ENCODE measurements around the gene FARP1.
A peak's percentile ranks its signal among the peaks of the same experiment; 100 is the strongest.

Gene FARP1

DNA sequence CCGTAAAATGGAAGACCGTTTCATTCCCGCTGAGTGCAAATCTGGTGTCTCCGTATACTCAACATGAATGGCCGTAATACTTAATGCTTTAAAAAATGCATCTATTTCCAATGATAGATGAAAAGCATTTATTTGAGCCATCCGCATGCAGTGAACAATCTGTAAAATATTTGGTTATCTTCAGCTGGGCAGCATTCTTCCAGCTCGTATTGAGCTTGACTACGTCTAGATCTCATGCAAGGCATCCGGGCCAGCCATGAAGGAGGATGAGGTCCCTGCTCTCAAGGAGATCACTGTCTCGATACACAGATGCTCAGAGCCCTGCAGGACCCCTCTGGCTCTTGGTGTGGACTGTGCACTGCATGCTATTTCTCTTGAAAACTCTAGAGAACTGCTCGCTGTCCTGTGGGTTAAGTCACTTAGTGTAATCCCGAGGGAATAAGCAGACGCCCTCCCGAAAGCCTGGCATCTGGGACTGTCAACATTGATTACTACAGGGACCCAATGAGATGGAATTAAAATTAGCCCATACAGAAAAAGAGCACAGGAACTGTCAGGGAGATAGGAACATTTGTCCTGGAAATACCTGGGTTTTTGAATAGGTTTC lies 146.5 kb downstream of the FARP1 start:
- WGBS (ENCODE audit: extremely low coverage, insufficient coverage, insufficient read length): no CpG with 5 or more reads among the region's 14 CpGs
- H3K27me3 ChIP-seq (ENCODE audit: insufficient read depth, low read length): no peaks in the 10 kb centered on the region

DNA sequence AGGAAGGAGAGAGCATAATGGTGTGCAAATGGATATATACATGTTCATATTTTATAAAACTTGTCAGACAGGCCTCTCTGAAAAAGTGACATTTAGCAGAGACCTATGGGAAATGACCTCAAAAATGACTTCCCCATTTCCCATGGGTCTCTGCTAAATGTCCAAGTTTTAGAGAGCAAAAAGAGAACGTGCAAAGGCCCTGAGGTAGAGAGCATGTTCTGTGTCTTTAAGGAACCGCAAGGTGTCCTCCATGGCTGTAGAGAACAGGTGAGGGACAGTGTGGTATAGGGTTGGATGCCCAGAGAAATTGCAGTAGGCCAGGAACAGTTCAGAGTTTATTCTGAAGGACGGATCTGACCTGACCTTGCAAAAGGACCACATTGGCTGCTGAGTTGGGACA lies 147.4 kb downstream of the FARP1 start:
- H4K8ac ChIP-seq (ENCODE audit: low read depth, low read length): no peak overlapping the region
- no peak overlapping the region for H2BK12ac ChIP-seq (ENCODE audit: low read length)
- H3K4me1 ChIP-seq (ENCODE audit: control insufficient read depth in 1 of 2, insufficient read depth in 2 of 2, low read length in 2 of 2): peaks cover 7 to 9% of the 10 kb centered on the region in 2 experiments
- no peak overlapping the region for H2BK120ac ChIP-seq (ENCODE audit: insufficient read depth, low read length, poor library complexity)
- no peaks in the 10 kb centered on the region for H3K27me3 ChIP-seq (ENCODE audit: insufficient read depth, low read length)
- peak overlapping the region; percentile 39 for H3K18ac ChIP-seq (ENCODE audit: low read length)
- no peak overlapping the region for H3K23ac ChIP-seq (ENCODE audit: low read length)
- no peak overlapping the region for H2AFZ ChIP-seq (ENCODE audit: insufficient read depth, low read length, poor library complexity)
- no peak overlapping the region for H3K14ac ChIP-seq (ENCODE audit: low read length)
- no peak overlapping the region for H4K12ac ChIP-seq (ENCODE audit: low read depth, low read length)
- H4K91ac ChIP-seq (ENCODE audit: low read depth, low read length): no peak overlapping the region
- peaks cover 7% of the 10 kb centered on the region for H3K79me1 ChIP-seq (ENCODE audit: low read length)
- no CpG with 5 or more reads among the region's 3 CpGs for WGBS (ENCODE audit: extremely low coverage, insufficient coverage, insufficient read length)
- no peak overlapping the region for H3K4me3 ChIP-seq (ENCODE audit: low read depth, low read length)
- no peak overlapping the region for H2AK5ac ChIP-seq (ENCODE audit: low read length)
- peaks cover 0 to 2% of the 10 kb centered on the region in 2 experiments for H3K36me3 ChIP-seq (ENCODE audit: control insufficient read depth in 1 of 2, insufficient read depth in 2 of 2, low read length in 2 of 2)
- no peak overlapping the region for H3K4ac ChIP-seq (ENCODE audit: low read depth, low read length)
- no peak overlapping the region for H3K9ac ChIP-seq (ENCODE audit: low read length)
- no peak overlapping the region for H2BK5ac ChIP-seq (ENCODE audit: low read depth, low read length, poor library complexity)
- peaks cover 2% of the 10 kb centered on the region for H3K79me2 ChIP-seq (ENCODE audit: control insufficient read depth, insufficient read depth, low read length, poor library complexity)
- no peak for DNase-seq
- no peak overlapping the region for H3K27ac ChIP-seq (ENCODE audit: low read depth, low read length)
- no peaks in the 10 kb centered on the region for H3K9me3 ChIP-seq (ENCODE audit: insufficient read depth, low read depth, low read length)
- H3K4me2 ChIP-seq (ENCODE audit: low read length): no peak overlapping the region

More for the DNA sequence above, 146.5 kb downstream of the FARP1 start:
- Histone ChIP-seq H3K79me2 (ENCODE audit: control insufficient read depth, insufficient read depth, low read length, poor library complexity) (peaks cover 2% of the 10 kb centered on the region), H4K8ac (ENCODE audit: low read depth, low read length) (no peak overlapping the region), H4K91ac (ENCODE audit: low read depth, low read length) (no peak overlapping the region), H3K4me2 (ENCODE audit: low read length) (no peak overlapping the region), H3K23ac (ENCODE audit: low read length) (no peak overlapping the region), H2BK12ac (ENCODE audit: low read length) (no peak overlapping the region), H3K9me3 (ENCODE audit: insufficient read depth, low read depth, low read length) (no peaks in the 10 kb centered on the region), H2AK5ac (ENCODE audit: low read length) (no peak overlapping the region), H3K79me1 (ENCODE audit: low read length) (peaks cover 7% of the 10 kb centered on the region), H3K4me3 (ENCODE audit: low read depth, low read length) (no peak overlapping the region), H3K14ac (ENCODE audit: low read length) (no peak overlapping the region), H3K4ac (ENCODE audit: low read depth, low read length) (no peak overlapping the region), H3K9ac (ENCODE audit: low read length) (no peak overlapping the region), H3K27ac (ENCODE audit: low read depth, low read length) (no peak overlapping the region), H3K18ac (ENCODE audit: low read length) (no peak overlapping the region), H2BK5ac (ENCODE audit: low read depth, low read length, poor library complexity) (no peak overlapping the region), H2AFZ (ENCODE audit: insufficient read depth, low read length, poor library complexity) (no peak overlapping the region), H4K12ac (ENCODE audit: low read depth, low read length) (no peak overlapping the region), H3K4me1 (ENCODE audit: control insufficient read depth in 1 of 2, insufficient read depth in 2 of 2, low read length in 2 of 2) (peaks cover 10 to 12% of the 10 kb centered on the region in 2 experiments), H2BK120ac (ENCODE audit: insufficient read depth, low read length, poor library complexity) (no peak overlapping the region), H3K36me3 (ENCODE audit: control insufficient read depth in 1 of 2, insufficient read depth in 2 of 2, low read length in 2 of 2) (peaks cover 0 to 2% of the 10 kb centered on the region in 2 experiments)
- DNase-seq: peak; percentile 71 to 93

DNA sequence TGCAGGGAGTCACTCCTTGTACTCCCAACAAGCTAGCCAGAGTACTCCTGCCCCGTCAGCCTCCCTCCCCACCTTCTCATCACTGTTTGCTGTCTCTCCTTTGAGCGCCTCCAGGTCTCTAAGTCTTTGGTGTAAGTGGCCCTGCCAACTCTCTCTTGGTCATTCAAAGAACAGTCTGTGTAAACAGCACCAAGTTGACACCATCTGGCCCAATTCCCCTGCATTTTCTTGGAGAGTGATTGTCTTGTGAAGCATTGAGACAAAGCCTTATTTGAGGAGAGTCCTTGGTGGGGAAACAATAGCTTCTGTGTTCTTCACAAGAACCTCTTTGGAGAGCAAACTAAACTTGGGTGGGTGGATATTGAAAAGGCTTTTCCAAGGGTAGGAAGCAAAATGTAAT lies 148.8 kb downstream of the FARP1 start:
- Histone ChIP-seq H3K14ac (ENCODE audit: low read length) (no peak overlapping the region), H2BK120ac (ENCODE audit: insufficient read depth, low read length, poor library complexity) (no peak overlapping the region), H3K23ac (ENCODE audit: low read length) (no peak overlapping the region), H2AK5ac (ENCODE audit: low read length) (no peak overlapping the region), H3K4ac (ENCODE audit: low read depth, low read length) (no peak overlapping the region), H3K27me3 (ENCODE audit: insufficient read depth, low read length) (no peaks in the 10 kb centered on the region), H4K8ac (ENCODE audit: low read depth, low read length) (no peak overlapping the region), H3K9ac (ENCODE audit: low read length) (no peak overlapping the region), H3K36me3 (ENCODE audit: control insufficient read depth in 1 of 2, insufficient read depth in 2 of 2, low read length in 2 of 2) (peaks cover 0 to 2% of the 10 kb centered on the region in 2 experiments), H2AFZ (ENCODE audit: insufficient read depth, low read length, poor library complexity) (no peak overlapping the region), H3K4me2 (ENCODE audit: low read length) (no peak overlapping the region), H3K79me2 (ENCODE audit: control insufficient read depth, insufficient read depth, low read length, poor library complexity) (peaks cover 2% of the 10 kb centered on the region), H4K12ac (ENCODE audit: low read depth, low read length) (no peak overlapping the region), H3K79me1 (ENCODE audit: low read length) (no peaks in the 10 kb centered on the region), H3K4me1 (ENCODE audit: control insufficient read depth in 1 of 2, insufficient read depth in 2 of 2, low read length in 2 of 2) (peaks cover 2 to 3% of the 10 kb centered on the region in 2 experiments), H3K4me3 (ENCODE audit: low read depth, low read length) (no peak overlapping the region), H2BK12ac (ENCODE audit: low read length) (no peak overlapping the region), H3K27ac (ENCODE audit: low read depth, low read length) (no peak overlapping the region), H3K9me3 (ENCODE audit: insufficient read depth, low read depth, low read length) (no peaks in the 10 kb centered on the region), H2BK5ac (ENCODE audit: low read depth, low read length, poor library complexity) (no peak overlapping the region), H4K91ac (ENCODE audit: low read depth, low read length) (no peak overlapping the region), H3K18ac (ENCODE audit: low read length) (no peak overlapping the region)
- DNase-seq: no peak
- WGBS (ENCODE audit: extremely low coverage, insufficient coverage, insufficient read length): no CpG with 5 or more reads among the region's 2 CpGs

DNA sequence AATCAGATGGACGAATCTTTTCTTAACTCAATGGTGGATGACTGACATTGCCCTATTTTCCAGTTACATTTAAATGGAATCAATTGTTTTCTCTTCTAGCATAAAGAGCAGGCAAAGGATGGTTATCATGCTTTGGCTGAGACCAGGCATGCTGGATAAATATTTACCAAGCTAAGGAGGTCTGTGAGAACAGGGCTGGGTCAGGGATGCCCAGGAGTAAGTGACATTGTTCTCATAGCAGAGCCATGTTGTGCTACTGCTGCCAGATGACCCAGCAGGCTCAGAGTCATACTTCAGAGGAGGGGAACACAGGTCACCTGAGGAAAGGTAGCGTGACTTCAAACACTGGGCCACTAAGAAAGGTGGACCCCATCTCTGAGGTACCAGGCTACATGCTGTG lies 150.2 kb downstream of the FARP1 start:
- peak overlapping the region; percentile 13 for H2BK12ac ChIP-seq (ENCODE audit: low read length)
- no peak overlapping the region for H2BK120ac ChIP-seq (ENCODE audit: insufficient read depth, low read length, poor library complexity)
- no peaks in the 10 kb centered on the region for H3K9me3 ChIP-seq (ENCODE audit: insufficient read depth, low read depth, low read length)
- DNase-seq: peak; percentile 63 to 81
- H3K36me3 ChIP-seq (ENCODE audit: control insufficient read depth in 1 of 2, insufficient read depth in 2 of 2, low read length in 2 of 2): peaks cover 0 to 2% of the 10 kb centered on the region in 2 experiments
- peaks cover under 1% of the 10 kb centered on the region for H3K79me1 ChIP-seq (ENCODE audit: low read length)
- peak overlapping the region; percentile 60 for H3K14ac ChIP-seq (ENCODE audit: low read length)
- WGBS (ENCODE audit: extremely low coverage, insufficient coverage, insufficient read length): no CpG with 5 or more reads among the region's 2 CpGs
- H2AFZ ChIP-seq (ENCODE audit: insufficient read depth, low read length, poor library complexity): no peak overlapping the region
- no peak overlapping the region for H3K23ac ChIP-seq (ENCODE audit: low read length)
- no peaks in the 10 kb centered on the region for H3K27me3 ChIP-seq (ENCODE audit: insufficient read depth, low read length)
- H4K91ac ChIP-seq (ENCODE audit: low read depth, low read length): no peak overlapping the region
- no peak overlapping the region for H4K12ac ChIP-seq (ENCODE audit: low read depth, low read length)
- H2AK5ac ChIP-seq (ENCODE audit: low read length): no peak overlapping the region
- no peak overlapping the region for H3K4me2 ChIP-seq (ENCODE audit: low read length)
- H4K8ac ChIP-seq (ENCODE audit: low read depth, low read length): no peak overlapping the region
- no peak overlapping the region for H3K27ac ChIP-seq (ENCODE audit: low read depth, low read length)
- H3K4me1 ChIP-seq (ENCODE audit: control insufficient read depth in 1 of 2, insufficient read depth in 2 of 2, low read length in 2 of 2): peaks cover 8 to 9% of the 10 kb centered on the region in 2 experiments
- peak overlapping the region; percentile 64 for H3K18ac ChIP-seq (ENCODE audit: low read length)
- H3K79me2 ChIP-seq (ENCODE audit: control insufficient read depth, insufficient read depth, low read length, poor library complexity): peaks cover 2% of the 10 kb centered on the region
- no peak overlapping the region for H2BK5ac ChIP-seq (ENCODE audit: low read depth, low read length, poor library complexity)
- no peak overlapping the region for H3K9ac ChIP-seq (ENCODE audit: low read length)
- H3K4me3 ChIP-seq (ENCODE audit: low read depth, low read length): no peak overlapping the region
- H3K4ac ChIP-seq (ENCODE audit: low read depth, low read length): no peak overlapping the region

All from trophoblast cell (in vitro differentiated cells and primary cell).